Activated T-helper 17 cell treated with anti-CD3 and anti-CD28 coated beads, Interleukin-2, amount 50 U/mL, for 72 hours (primary cell): Measurements from ENCODE around the gene KRT71. TPM values are rescaled to one million over a fixed set of nuclear protein-coding genes. Genes with fewer than 3 reads are reported as not detected.

Experiments used
- ATAC-seq: fragments of 150-1000 bp; cut with Tn5 transposase; replicated peaks from 2 replicates; pipeline ENCODE4 v1.10.0; 2021; ENCODE audit warnings: mild to moderate bottlenecking, moderate library complexity
- H3K27ac Mint-ChIP-seq: one replicate; pipeline ENCODE4 v1.8.0; 2022; ENCODE audit warnings: mixed read lengths
- H3K27me3 Mint-ChIP-seq: one replicate; pipeline ENCODE4 v1.8.0; 2022; ENCODE audit warnings: mixed read lengths
- H3K36me3 Mint-ChIP-seq: one replicate; pipeline ENCODE4 v1.8.0; 2022; ENCODE audit warnings: low read depth, mild to moderate bottlenecking, mixed read lengths
- H3K4me1 Mint-ChIP-seq: one replicate; pipeline ENCODE4 v1.8.0; 2022; ENCODE audit warnings: mixed read lengths
- H3K4me3 Mint-ChIP-seq: one replicate; pipeline ENCODE4 v1.8.0; 2022; ENCODE audit warnings: mild to moderate bottlenecking, mixed read lengths
- H3K9me3 Mint-ChIP-seq: one replicate; pipeline ENCODE4 v1.8.0; 2022; ENCODE audit warnings: mixed read lengths
- total RNA-seq, 2 donors: library from RNA; stranded (reverse); gene quantifications; one replicate each; pipeline ENCODE4 v1.2.3, GENCODE V29; 2022

Gene KRT71
- total RNA-seq, 2 donors from 2014 or later = not detected

GRCh38 chr12:52539083-52539820, 13.7 kb downstream of the KRT71 start:
- no peak overlapping the region for H3K4me3 Mint-ChIP-seq
- no peaks in the 10 kb centered on the region for H3K9me3 Mint-ChIP-seq
- ATAC-seq = no peak
- no peaks in the 10 kb centered on the region for H3K4me1 Mint-ChIP-seq
- no peaks in the 10 kb centered on the region for H3K36me3 Mint-ChIP-seq
- H3K27me3 Mint-ChIP-seq = peaks cover 3% of the 10 kb centered on the region
- H3K27ac Mint-ChIP-seq = no peak overlapping the region

GRCh38 chr12:52537101-52537500, 15.8 kb downstream of the KRT71 start:
- Mint-ChIP-seq H3K27me3 (no peaks in the 10 kb centered on the region), H3K36me3 (no peaks in the 10 kb centered on the region), H3K4me1 (no peaks in the 10 kb centered on the region), H3K9me3 (no peaks in the 10 kb centered on the region), H3K27ac (no peak overlapping the region), H3K4me3 (no peak overlapping the region)
- ATAC-seq = no peak

DNA sequence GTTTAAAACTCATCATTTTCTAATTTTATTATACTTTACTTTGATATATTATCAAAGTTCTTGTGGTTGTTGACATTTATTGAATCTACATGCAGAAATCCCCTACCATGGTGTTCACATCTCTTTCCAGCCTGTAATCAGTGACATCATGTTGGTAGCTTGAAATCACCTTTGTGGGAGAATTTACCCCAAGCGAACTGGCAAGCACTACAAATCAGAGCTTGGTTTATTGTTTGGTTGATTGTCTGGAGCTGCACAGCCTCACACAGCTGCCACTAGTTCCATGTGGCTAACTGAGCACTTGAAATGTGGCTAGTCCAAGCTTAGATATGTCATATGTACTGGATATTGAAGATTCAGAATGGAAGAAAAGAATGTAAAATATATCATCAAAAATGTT, 17.4 kb downstream of the KRT71 start:
- no peaks in the 10 kb centered on the region for H3K4me1 Mint-ChIP-seq
- no peak overlapping the region for H3K4me3 Mint-ChIP-seq
- H3K27ac Mint-ChIP-seq = no peak overlapping the region
- ATAC-seq = no peak
- no peaks in the 10 kb centered on the region for H3K9me3 Mint-ChIP-seq
- no peaks in the 10 kb centered on the region for H3K36me3 Mint-ChIP-seq
- H3K27me3 Mint-ChIP-seq = no peaks in the 10 kb centered on the region

DNA sequence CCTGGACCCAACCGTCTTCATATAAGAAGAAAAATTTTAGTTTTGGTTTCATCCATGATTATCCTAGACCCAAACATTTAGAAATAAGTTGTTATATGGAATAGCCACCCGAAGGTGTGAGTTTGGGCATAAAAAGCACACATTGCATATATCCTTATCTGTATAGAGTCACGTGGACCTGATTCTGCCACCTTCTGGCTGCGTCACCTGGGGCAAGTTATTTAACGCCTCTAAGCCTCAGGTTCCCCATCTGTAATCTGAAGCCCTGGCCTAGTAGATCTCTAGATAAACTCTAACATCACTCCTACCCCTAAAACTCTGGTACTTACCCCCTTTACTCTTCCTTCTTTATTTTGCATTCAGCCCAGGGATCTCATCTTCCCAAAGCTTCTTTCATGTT, 18.5 kb downstream of the KRT71 start:
- Mint-ChIP-seq H3K27ac (no peak overlapping the region), H3K27me3 (no peaks in the 10 kb centered on the region), H3K9me3 (no peaks in the 10 kb centered on the region), H3K4me3 (no peak overlapping the region), H3K4me1 (no peaks in the 10 kb centered on the region), H3K36me3 (no peaks in the 10 kb centered on the region)
- no peak for ATAC-seq

DNA sequence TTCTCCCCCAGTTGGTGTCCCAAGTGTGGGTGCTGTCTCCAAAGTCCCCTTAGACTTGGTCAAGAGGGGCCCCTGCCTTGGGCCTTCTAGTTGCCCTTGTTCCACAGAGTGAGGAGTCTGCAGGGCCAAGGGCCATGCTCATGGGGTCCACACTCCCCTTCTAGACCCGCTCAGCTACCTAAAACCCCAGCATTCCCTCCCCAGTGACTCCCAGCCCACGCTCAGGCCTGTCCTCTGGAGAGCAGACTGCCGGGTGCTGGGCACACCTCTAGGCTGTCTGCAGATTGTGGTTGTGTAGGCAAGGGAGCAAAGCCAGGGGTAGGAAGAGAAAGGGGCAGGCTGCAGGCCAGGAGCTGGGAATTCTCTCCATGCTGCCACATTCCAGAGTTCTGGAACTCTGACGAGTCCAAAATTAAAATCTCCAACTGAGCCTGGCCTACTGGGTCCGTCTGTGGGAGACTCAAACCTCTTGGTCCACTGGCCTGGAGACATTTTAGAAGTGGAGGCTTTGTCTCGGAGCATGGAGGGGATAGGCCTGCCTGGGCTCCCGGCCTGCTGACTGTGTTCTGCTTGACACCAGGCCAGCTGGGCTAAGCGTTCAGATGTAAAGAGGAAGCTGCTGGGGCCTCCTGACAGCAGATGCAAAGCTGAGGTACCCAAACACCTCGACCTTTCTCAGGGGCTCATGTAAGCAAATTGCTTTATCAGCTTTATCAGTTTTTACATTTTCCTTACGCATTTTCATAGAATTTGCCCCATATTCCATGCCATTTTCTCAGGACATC, 19.1 kb downstream of the KRT71 start:
- H3K9me3 Mint-ChIP-seq = no peaks in the 10 kb centered on the region
- ATAC-seq = no peak
- no peaks in the 10 kb centered on the region for H3K36me3 Mint-ChIP-seq
- H3K4me3 Mint-ChIP-seq = no peak overlapping the region
- H3K27ac Mint-ChIP-seq = no peak overlapping the region
- H3K27me3 Mint-ChIP-seq = no peaks in the 10 kb centered on the region
- H3K4me1 Mint-ChIP-seq = no peaks in the 10 kb centered on the region

DNA sequence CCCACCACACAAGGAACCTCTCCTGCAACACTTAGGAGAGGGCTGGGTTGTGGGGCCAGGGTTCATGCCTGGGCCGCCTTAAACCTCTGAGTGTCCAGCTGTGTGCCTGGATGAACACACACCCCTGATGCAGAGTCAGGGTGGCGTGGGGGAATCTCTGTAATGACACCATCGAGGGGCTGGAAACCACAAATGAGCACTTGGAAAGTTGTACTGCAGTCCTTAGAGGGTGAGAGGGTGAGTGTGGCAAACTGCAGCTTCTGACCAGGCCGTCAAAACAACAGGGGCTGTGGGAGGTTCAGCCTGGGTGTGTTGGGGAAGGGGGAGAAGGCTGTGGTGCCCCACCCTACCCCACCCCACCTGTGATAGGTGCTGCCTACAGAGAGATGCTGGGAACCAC, 20.3 kb downstream of the KRT71 start:
- no peak overlapping the region for H3K4me3 Mint-ChIP-seq
- H3K27ac Mint-ChIP-seq = no peak overlapping the region
- no peaks in the 10 kb centered on the region for H3K9me3 Mint-ChIP-seq
- H3K36me3 Mint-ChIP-seq = no peaks in the 10 kb centered on the region
- no peaks in the 10 kb centered on the region for H3K4me1 Mint-ChIP-seq
- no peak for ATAC-seq
- no peaks in the 10 kb centered on the region for H3K27me3 Mint-ChIP-seq

- Mint-ChIP-seq H3K4me3 (no peak overlapping the region), H3K4me1 (no peaks in the 10 kb centered on the region), H3K27ac (no peak overlapping the region), H3K27me3 (no peaks in the 10 kb centered on the region), H3K9me3 (no peaks in the 10 kb centered on the region), H3K36me3 (no peaks in the 10 kb centered on the region)
- no peak for ATAC-seq
Measured at GRCh38 chr12:52531566-52532300, 21.2 kb downstream of the KRT71 start.

- H3K36me3 Mint-ChIP-seq = no peaks in the 10 kb centered on the region
- no peaks in the 10 kb centered on the region for H3K9me3 Mint-ChIP-seq
Measured at GRCh38 chr12:52530905-52531304, 22.0 kb downstream of the KRT71 start.

DNA sequence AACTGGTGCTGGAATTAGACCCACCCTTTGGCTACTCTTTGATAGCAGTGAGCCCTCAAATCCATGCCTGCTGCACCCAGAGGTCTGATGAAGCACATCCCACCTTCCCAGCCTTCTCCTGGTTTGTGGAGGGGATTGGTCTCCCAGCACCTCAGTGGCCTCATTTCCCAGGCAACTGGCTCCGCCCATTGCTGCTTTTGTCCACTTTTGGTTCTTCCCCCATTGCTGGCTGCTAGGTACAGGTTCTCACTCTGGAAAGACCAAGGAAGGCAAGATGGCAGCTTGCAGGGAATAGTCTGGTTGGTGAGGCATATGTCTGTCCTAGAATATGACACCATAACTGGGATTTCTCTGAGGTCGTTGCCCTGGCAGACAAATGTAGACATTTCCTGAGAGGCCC, 22.6 kb downstream of the KRT71 start:
- H3K9me3 Mint-ChIP-seq = no peaks in the 10 kb centered on the region
- no peaks in the 10 kb centered on the region for H3K36me3 Mint-ChIP-seq
- H3K27ac Mint-ChIP-seq = no peak overlapping the region
- no peaks in the 10 kb centered on the region for H3K4me1 Mint-ChIP-seq
- H3K27me3 Mint-ChIP-seq = no peaks in the 10 kb centered on the region
- no peak overlapping the region for H3K4me3 Mint-ChIP-seq
- ATAC-seq = no peak

More at GRCh38 chr12:52530905-52531304, 22.0 kb downstream of the KRT71 start:
- no peak overlapping the region for H3K4me3 Mint-ChIP-seq
- no peak overlapping the region for H3K27ac Mint-ChIP-seq
- no peaks in the 10 kb centered on the region for H3K4me1 Mint-ChIP-seq
- H3K27me3 Mint-ChIP-seq = no peaks in the 10 kb centered on the region
- no peak for ATAC-seq

DNA sequence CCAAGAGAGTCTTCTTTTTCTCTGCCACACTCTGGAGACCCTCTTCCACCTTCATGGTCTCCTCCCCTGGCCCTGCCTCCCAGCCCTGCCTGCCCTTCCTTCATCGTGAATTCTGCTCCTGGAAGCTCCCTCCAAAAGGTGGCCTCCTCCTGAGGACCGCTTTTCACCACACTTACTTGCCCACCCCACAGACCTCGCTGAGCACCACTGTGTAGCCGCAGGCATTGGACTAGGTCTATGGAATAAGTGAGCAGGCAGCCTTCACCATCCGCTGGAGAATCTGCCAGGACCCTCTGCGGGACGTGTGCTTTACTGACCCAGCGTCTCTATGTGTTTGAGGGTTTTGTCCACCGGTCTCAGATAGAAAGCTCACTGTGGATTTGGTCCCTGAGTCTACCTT, 23.1 kb downstream of the KRT71 start:
- H3K4me3 Mint-ChIP-seq = no peak overlapping the region
- no peaks in the 10 kb centered on the region for H3K4me1 Mint-ChIP-seq
- no peak overlapping the region for H3K27ac Mint-ChIP-seq
- H3K27me3 Mint-ChIP-seq = no peaks in the 10 kb centered on the region
- no peaks in the 10 kb centered on the region for H3K36me3 Mint-ChIP-seq
- ATAC-seq = no peak
- no peaks in the 10 kb centered on the region for H3K9me3 Mint-ChIP-seq

DNA sequence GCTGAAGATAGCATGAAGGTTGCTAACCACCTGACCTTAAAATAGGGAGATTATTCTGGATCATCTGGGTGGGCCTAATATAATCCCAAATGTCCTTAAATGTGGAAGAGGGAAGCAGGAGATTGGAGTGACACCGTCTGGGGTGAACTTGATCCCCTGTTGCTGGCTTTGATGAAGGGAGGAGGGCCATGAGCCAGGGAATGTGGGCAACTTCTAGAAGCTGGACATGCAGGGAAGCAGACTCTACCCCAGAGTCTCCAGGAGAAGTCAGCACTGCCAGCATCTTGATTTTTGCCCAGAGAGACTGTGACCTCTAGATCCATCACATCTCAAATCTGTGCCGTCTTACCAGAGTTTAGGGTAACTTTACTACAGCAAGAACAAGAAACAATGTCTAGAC, 23.5 kb downstream of the KRT71 start:
- no peak for ATAC-seq
- H3K27me3 Mint-ChIP-seq = no peaks in the 10 kb centered on the region
- H3K36me3 Mint-ChIP-seq = no peaks in the 10 kb centered on the region
- H3K27ac Mint-ChIP-seq = no peak overlapping the region
- H3K9me3 Mint-ChIP-seq = no peaks in the 10 kb centered on the region
- H3K4me3 Mint-ChIP-seq = no peak overlapping the region
- no peaks in the 10 kb centered on the region for H3K4me1 Mint-ChIP-seq

DNA sequence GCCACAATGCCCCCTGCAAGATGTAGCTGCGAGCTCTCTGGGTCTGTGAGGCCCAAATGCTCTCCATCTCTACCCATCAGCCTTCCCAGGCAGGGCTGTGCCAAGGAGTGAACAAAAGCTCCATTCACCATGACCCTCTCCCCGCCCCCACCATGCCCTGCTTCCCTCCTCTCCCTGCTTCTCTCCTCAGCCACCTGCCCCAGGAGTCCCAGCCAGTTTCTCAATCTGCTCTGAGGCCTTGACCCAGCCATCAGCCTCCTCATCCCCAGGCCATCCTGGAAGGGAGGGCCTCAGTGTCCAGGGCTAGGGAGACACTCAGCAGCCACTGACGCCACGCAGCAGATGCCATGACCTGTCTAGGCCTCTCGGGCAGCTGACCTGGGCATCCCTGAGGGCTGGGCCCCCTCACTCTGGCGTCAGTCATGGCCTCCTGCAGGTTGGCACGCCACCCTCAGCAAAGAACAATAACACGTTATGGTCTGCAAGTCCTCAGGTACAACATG, 24.3 kb downstream of the KRT71 start:
- Mint-ChIP-seq H3K4me1 (no peaks in the 10 kb centered on the region), H3K4me3 (no peak overlapping the region), H3K27me3 (no peaks in the 10 kb centered on the region), H3K9me3 (no peaks in the 10 kb centered on the region), H3K36me3 (no peaks in the 10 kb centered on the region), H3K27ac (no peak overlapping the region)
- ATAC-seq = no peak

GRCh38 chr12:52527121-52527800, 25.7 kb downstream of the KRT71 start:
- no peak for ATAC-seq
- Mint-ChIP-seq H3K36me3 (no peaks in the 10 kb centered on the region), H3K9me3 (no peaks in the 10 kb centered on the region), H3K4me1 (no peaks in the 10 kb centered on the region), H3K4me3 (no peak overlapping the region), H3K27me3 (no peaks in the 10 kb centered on the region), H3K27ac (no peak overlapping the region)

DNA sequence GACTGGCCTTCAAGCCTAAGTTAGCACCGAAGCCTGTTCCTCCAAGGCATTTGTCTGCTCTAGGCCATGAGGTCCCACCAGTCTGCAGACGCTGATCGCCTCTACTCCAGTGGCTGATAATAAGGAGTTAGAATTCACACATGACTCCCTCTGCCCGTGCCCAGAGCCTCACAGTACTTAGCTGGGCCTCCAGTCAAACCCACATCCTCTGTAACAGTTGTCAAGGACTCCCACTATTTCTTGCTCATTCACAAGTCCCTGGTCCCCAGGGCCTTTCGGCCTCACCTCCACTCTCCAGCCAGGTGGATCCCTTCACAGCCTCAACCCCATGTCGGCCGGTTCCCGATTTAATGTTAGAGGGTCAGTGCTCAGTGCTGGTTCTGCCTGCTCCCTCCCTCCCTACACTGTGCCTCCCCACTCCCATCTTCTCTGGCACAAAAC, 26.4 kb downstream of the KRT71 start:
- Mint-ChIP-seq H3K4me1 (no peaks in the 10 kb centered on the region), H3K4me3 (no peak overlapping the region), H3K9me3 (no peaks in the 10 kb centered on the region), H3K27me3 (peaks cover 3% of the 10 kb centered on the region), H3K36me3 (no peaks in the 10 kb centered on the region), H3K27ac (no peak overlapping the region)
- no peak for ATAC-seq
